Fibroblast of skin of scalp (primary cell): ENCODE data around the gene H3-3A.
A peak's percentile ranks its signal among the peaks of the same experiment; 100 is the strongest.

Experiments
- DNase-seq: peaks from one replicate; pipeline ENCODE4 v3.0.0-alpha.2; 2013

H3-3A gene

GRCh38 chr1:226054519-226055327 is 7.8 kb upstream of the H3-3A start:
- DNase-seq, result no peak

GRCh38 chr1:226059709-226060108 is 2.8 kb upstream of the H3-3A start:
- DNase-seq, result no peak

GRCh38 chr1:226060427-226060826 is 2.1 kb upstream of the H3-3A start:
- DNase-seq, result no peak

- no peak for DNase-seq
These were observed 1.3 kb upstream of the H3-3A start for GRCh38 chr1:226061068-226061840.

GRCh38 chr1:226061841-226062557 is 517 bp upstream of the H3-3A start:
- DNase-seq, result peak; percentile 83

- peak; percentile 31 for DNase-seq
These were observed 884 bp downstream of the H3-3A start for GRCh38 chr1:226063224-226063976.

- DNase-seq, result peak; percentile 21
These were observed 1.7 kb downstream of the H3-3A start for GRCh38 chr1:226063977-226064815.

GRCh38 chr1:226064816-226065248 is 2.3 kb downstream of the H3-3A start:
- DNase-seq, result peak; percentile 64

GRCh38 chr1:226066415-226067078 is 4.0 kb downstream of the H3-3A start:
- no peak for DNase-seq

GRCh38 chr1:226069811-226070489 is 7.4 kb downstream of the H3-3A start:
- DNase-seq, result no peak

GRCh38 chr1:226072347-226072746 is 9.8 kb downstream of the H3-3A start:
- DNase-seq, result no peak

- DNase-seq, result no peak
These were observed 10.9 kb downstream of the H3-3A start for GRCh38 chr1:226073184-226073950.

- DNase-seq, result no peak
These were observed 11.5 kb downstream of the H3-3A start for GRCh38 chr1:226074046-226074445.

GRCh38 chr1:226076378-226076777 is 13.9 kb downstream of the H3-3A start:
- no peak for DNase-seq

GRCh38 chr1:226078374-226078773 is 15.9 kb downstream of the H3-3A start:
- DNase-seq, result no peak

GRCh38 chr1:226082587-226082917 is 20.0 kb downstream of the H3-3A start:
- no peak for DNase-seq

GRCh38 chr1:226082959-226083301 is 20.4 kb downstream of the H3-3A start:
- peak; percentile 29 for DNase-seq

GRCh38 chr1:226083302-226084101 is 21.0 kb downstream of the H3-3A start:
- peak; percentile 79 for DNase-seq
